ENCODE measurements around the gene ZNF462.

- TF ChIP-seq EZH2phosphoT487 (IDR thresholded peaks at IDR 0.05; ENCODE audit: unreplicated experiment): no peak
- TF ChIP-seq CTCF (conservative IDR thresholded peaks at IDR 0.05; ENCODE audit: low read depth in 2 of 2): no peak
- no peak for TF ChIP-seq POLR2AphosphoS5 (IDR thresholded peaks at IDR 0.05; ENCODE audit: low read depth)
- no peak for TF ChIP-seq ZNF331 (CRISPR knock-in tag; IDR thresholded peaks at IDR 0.05; ENCODE audit: low read depth)
- TF ChIP-seq EZH2 (IDR thresholded peaks at IDR 0.05; ENCODE audit: low read depth, unreplicated experiment): no peak
- TF ChIP-seq REST (IDR thresholded peaks at IDR 0.05; ENCODE audit: unreplicated experiment): no peak
- TF ChIP-seq JUNB (IDR thresholded peaks at IDR 0.05; ENCODE audit: unreplicated experiment): no peak
- TF ChIP-seq NANOG (IDR thresholded peaks at IDR 0.05; ENCODE audit: borderline replicate concordance): no peak
- TF ChIP-seq ETS1 (IDR thresholded peaks at IDR 0.05): no peak
These were observed 166.2 kb downstream of the ZNF462 start for GRCh38 chr9:107029146-107029545.
